HepG2 (cell line): ENCODE results near the gene SRP9. TPM values are rescaled to one million over a fixed set of nuclear protein-coding genes. Genes with fewer than 3 reads are reported as not detected.
A peak's percentile ranks its signal among the peaks of the same experiment; 100 is the strongest.

Source experiments
- BORCS8-MEF2B ChIP-seq: sonication (generic); formaldehyde crosslinking; IDR thresholded peaks from 2 replicates; pipeline ENCODE4 v1.8.0; 2022; ENCODE audit warnings: mild to moderate bottlenecking, missing genetic modification reagents
- EHMT2 ChIP-seq: fragments of 200-600 bp; sonication (generic); IDR thresholded peaks from 2 replicates; pipeline ENCODE4 v1.7.0; 2017; ENCODE audit warnings: antibody characterized with exemption, low read depth, low read length, borderline replicate concordance
- ELF3 ChIP-seq: IDR thresholded peaks from 2 replicates; pipeline ENCODE4 v1.6.1; 2016; ENCODE audit warnings: missing genetic modification reagents, missing compliant biosample characterization
- FOSL2 ChIP-seq: sonication (generic); formaldehyde crosslinking; IDR thresholded peaks from 2 replicates; pipeline ENCODE4 v1.4.0; 2020; ENCODE audit warnings: missing genetic modification reagents
- IKZF4 ChIP-seq: sonication (generic); formaldehyde crosslinking; IDR thresholded peaks from 2 replicates; pipeline ENCODE4 v1.5.1; 2020; ENCODE audit warnings: borderline replicate concordance, mild to moderate bottlenecking, low read depth, missing genetic modification reagents; ENCODE audit errors: not compliant biosample characterization
- KDM6A ChIP-seq: IDR thresholded peaks from 2 replicates; pipeline ENCODE4 v1.6.1; 2016; ENCODE audit warnings: low read depth
- NFIC ChIP-seq: IDR thresholded peaks from 2 replicates; pipeline ENCODE4 v1.6.1; 2012; ENCODE audit warnings: mild to moderate bottlenecking, low read length, inconsistent platforms
- NR2C2 ChIP-seq: sonication (generic); formaldehyde crosslinking; IDR thresholded peaks from 2 replicates; pipeline ENCODE4 v1.4.0; 2020; ENCODE audit warnings: missing genetic modification reagents, mild to moderate bottlenecking, moderate library complexity, borderline replicate concordance
- POLR2AphosphoS5 ChIP-seq: IDR thresholded peaks from 2 replicates; pipeline ENCODE4 v1.6.1; 2012; ENCODE audit warnings: low read depth, low read length
- SALL1 ChIP-seq: sonication (generic); formaldehyde crosslinking; IDR thresholded peaks from 2 replicates; pipeline ENCODE4 v1.8.0; 2022; ENCODE audit warnings: mild to moderate bottlenecking, missing genetic modification reagents
- SAP130 ChIP-seq: IDR thresholded peaks from 2 replicates; pipeline ENCODE4 v1.6.1; 2016; ENCODE audit warnings: low read depth
- XRCC5 ChIP-seq: fragments of 200-400 bp; formaldehyde crosslinking; optimal IDR thresholded peaks from 2 replicates; pipeline ENCODE3; 2017; ENCODE audit warnings: mild to moderate bottlenecking, low read length
- YY1 ChIP-seq: IDR thresholded peaks from 2 replicates; pipeline ENCODE4 v1.6.1; 2011; ENCODE audit warnings: low read length, low read depth, moderate library complexity, mild to moderate bottlenecking; ENCODE audit not compliant: insufficient read depth, insufficient replicate concordance
- ZMYM3 ChIP-seq: sonication (generic); formaldehyde crosslinking; IDR thresholded peaks from 2 replicates; pipeline ENCODE4 v1.5.1; 2020; ENCODE audit warnings: mild to moderate bottlenecking, missing genetic modification reagents
- ZNF501 ChIP-seq: sonication (generic); formaldehyde crosslinking; IDR thresholded peaks from 2 replicates; pipeline ENCODE4 v1.5.1; 2020; ENCODE audit warnings: mild to moderate bottlenecking, moderate library complexity, missing genetic modification reagents
- ZNF598 ChIP-seq: sonication (generic); formaldehyde crosslinking; IDR thresholded peaks from 2 replicates; pipeline ENCODE4 v1.5.1; 2020; ENCODE audit warnings: mild to moderate bottlenecking, missing genetic modification reagents, borderline replicate concordance
- polyA plus RNA-seq, 8 experiments: library from polyadenylated mRNA; depleted of rRNA in 3 of 8; stranded (reverse) in 7 of 8; unstranded in 1 of 8; fragments of >200 nt; fragmentation: Illumina TruSeq in 4 of 8; extraction: Trizol in 4 of 8; gene quantifications; 2 replicates each; pipeline versions ENCODE4 v1.2.1 to v1.2.3, GENCODE V29; 2011 to 2016; ENCODE audit warnings: low read depth in 4 of 8, missing spikeins in 1 of 8, mixed read lengths in 1 of 8; ENCODE audit not compliant: insufficient read depth in 1 of 8
- total RNA-seq, 5 experiments: library from RNA; depleted of rRNA; stranded (reverse); fragments of >200 nt; fragmentation: Illumina TruSeq; extraction: Trizol; gene quantifications; 2 replicates each; pipeline ENCODE4 v1.2.3, GENCODE V29; 2016; ENCODE audit warnings: low read depth in 1 of 5
- TF ChIP-seq, protein P1 (sequence below): sonication (generic); IDR thresholded peaks from 2 replicates; pipeline ENCODE4 v1.6.1; 2016; ENCODE audit warnings: low read depth, borderline replicate concordance
- TF ChIP-seq, protein P2 (sequence below): sonication (generic); formaldehyde crosslinking; IDR thresholded peaks from 2 replicates; pipeline ENCODE4 v1.5.1; 2020; ENCODE audit warnings: mild to moderate bottlenecking, missing genetic modification reagents, moderate library complexity
- TF ChIP-seq, protein P3 (sequence below): sonication (generic); formaldehyde crosslinking; IDR thresholded peaks from 2 replicates; pipeline ENCODE4 v1.5.1; 2020; ENCODE audit warnings: mild to moderate bottlenecking, moderate library complexity, missing genetic modification reagents
- TF ChIP-seq, protein P4 (sequence below): sonication (generic); formaldehyde crosslinking; conservative IDR thresholded peaks from 2 replicates; pipeline ENCODE4 v1.4.0; 2020; ENCODE audit warnings: missing genetic modification reagents

The SRP9 gene
- total and polyA plus RNA-seq, 2 of the 13 experiments (the other 11 are each of a cell fraction or from before 2014, with no cell fraction given): 251 to 307 TPM

DNA sequence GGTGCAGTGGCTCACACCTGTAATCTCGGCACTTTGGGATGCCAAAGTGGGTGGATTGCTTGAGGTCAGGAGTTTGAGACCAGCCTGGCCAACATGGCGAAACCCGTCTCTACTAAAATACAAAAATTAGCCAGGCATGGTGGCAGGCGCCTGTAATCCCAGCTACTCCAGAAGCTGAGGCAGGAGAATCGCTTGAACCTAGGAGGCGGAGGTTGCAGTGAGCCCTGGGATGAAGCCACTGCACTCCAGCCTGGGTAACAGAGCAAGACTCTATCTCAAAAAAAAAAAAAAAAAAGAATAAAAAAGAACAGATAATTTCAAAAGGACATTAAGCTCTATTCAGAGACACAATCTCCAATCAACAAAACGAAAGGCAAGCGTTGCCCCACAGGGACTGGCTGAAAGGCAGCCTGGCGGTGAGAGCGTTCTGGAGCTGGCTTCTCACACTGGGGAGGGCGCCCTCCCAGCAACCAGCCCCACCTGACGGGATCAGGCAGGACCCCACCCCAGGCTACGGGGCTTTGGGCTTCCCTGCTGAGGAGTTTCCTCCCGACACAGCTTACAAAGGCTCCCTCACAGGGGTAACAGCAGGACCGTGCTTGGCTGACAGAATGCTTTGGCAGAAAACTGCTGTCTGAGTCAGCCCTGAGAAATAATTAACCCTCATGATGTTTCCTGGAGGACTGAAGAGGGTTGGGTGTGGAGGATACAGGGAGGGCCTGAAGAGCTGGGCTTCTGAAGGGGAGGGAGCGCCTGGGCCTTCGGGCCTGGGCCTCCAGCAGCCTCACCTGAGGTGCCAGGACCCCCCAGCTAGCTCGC, 31.1 kb upstream of the SRP9 start (continued):
- TF ChIP-seq IKZF4 (CRISPR knock-in tag) (no peak), SAP130 (CRISPR knock-in tag) (peak; percentile 72), YY1 (no peak), NR2C2 (0 out of 2 replicates have a peak, but pooled peaks have one; percentile 17), EHMT2 (no peak), ZMYM3 (peak; percentile 70), BORCS8-MEF2B (CRISPR knock-in tag) (no peak), KDM6A (CRISPR knock-in tag) (no peak), ELF3 (CRISPR knock-in tag) (peak; percentile 48; the same call in 1 of the 2 replicates), POLR2AphosphoS5 (peak; percentile 33; the same call in 1 of the 2 replicates), ZNF598 (no peak), NFIC (no peak), XRCC5 (peak; percentile 78), ZNF501 (CRISPR knock-in tag) (0 out of 2 replicates have a peak, but pooled peaks have one; percentile 32), SALL1 (peak; percentile 36), FOSL2 (peak; percentile 82)
- TF ChIP-seq, protein P1, sequence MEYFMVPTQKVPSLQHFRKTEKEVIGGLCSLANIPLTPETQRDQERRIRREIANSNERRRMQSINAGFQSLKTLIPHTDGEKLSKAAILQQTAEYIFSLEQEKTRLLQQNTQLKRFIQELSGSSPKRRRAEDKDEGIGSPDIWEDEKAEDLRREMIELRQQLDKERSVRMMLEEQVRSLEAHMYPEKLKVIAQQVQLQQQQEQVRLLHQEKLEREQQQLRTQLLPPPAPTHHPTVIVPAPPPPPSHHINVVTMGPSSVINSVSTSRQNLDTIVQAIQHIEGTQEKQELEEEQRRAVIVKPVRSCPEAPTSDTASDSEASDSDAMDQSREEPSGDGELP: peak; percentile 12; the same call in 1 of the 2 replicates
- TF ChIP-seq, protein P2, sequence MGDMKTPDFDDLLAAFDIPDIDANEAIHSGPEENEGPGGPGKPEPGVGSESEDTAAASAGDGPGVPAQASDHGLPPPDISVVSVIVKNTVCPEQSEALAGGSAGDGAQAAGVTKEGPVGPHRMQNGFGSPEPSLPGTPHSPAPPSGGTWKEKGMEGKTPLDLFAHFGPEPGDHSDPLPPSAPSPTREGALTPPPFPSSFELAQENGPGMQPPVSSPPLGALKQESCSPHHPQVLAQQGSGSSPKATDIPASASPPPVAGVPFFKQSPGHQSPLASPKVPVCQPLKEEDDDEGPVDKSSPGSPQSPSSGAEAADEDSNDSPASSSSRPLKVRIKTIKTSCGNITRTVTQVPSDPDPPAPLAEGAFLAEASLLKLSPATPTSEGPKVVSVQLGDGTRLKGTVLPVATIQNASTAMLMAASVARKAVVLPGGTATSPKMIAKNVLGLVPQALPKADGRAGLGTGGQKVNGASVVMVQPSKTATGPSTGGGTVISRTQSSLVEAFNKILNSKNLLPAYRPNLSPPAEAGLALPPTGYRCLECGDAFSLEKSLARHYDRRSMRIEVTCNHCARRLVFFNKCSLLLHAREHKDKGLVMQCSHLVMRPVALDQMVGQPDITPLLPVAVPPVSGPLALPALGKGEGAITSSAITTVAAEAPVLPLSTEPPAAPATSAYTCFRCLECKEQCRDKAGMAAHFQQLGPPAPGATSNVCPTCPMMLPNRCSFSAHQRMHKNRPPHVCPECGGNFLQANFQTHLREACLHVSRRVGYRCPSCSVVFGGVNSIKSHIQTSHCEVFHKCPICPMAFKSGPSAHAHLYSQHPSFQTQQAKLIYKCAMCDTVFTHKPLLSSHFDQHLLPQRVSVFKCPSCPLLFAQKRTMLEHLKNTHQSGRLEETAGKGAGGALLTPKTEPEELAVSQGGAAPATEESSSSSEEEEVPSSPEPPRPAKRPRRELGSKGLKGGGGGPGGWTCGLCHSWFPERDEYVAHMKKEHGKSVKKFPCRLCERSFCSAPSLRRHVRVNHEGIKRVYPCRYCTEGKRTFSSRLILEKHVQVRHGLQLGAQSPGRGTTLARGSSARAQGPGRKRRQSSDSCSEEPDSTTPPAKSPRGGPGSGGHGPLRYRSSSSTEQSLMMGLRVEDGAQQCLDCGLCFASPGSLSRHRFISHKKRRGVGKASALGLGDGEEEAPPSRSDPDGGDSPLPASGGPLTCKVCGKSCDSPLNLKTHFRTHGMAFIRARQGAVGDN (CRISPR knock-in tag): peak; percentile 57
- TF ChIP-seq, protein P3, sequence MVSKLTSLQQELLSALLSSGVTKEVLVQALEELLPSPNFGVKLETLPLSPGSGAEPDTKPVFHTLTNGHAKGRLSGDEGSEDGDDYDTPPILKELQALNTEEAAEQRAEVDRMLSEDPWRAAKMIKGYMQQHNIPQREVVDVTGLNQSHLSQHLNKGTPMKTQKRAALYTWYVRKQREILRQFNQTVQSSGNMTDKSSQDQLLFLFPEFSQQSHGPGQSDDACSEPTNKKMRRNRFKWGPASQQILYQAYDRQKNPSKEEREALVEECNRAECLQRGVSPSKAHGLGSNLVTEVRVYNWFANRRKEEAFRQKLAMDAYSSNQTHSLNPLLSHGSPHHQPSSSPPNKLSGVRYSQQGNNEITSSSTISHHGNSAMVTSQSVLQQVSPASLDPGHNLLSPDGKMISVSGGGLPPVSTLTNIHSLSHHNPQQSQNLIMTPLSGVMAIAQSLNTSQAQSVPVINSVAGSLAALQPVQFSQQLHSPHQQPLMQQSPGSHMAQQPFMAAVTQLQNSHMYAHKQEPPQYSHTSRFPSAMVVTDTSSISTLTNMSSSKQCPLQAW: peak; percentile 96
- TF ChIP-seq, protein P4, sequence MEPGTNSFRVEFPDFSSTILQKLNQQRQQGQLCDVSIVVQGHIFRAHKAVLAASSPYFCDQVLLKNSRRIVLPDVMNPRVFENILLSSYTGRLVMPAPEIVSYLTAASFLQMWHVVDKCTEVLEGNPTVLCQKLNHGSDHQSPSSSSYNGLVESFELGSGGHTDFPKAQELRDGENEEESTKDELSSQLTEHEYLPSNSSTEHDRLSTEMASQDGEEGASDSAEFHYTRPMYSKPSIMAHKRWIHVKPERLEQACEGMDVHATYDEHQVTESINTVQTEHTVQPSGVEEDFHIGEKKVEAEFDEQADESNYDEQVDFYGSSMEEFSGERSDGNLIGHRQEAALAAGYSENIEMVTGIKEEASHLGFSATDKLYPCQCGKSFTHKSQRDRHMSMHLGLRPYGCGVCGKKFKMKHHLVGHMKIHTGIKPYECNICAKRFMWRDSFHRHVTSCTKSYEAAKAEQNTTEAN (CRISPR knock-in tag): no peak
